Ovary (tissue), 9 donors: Measurements from ENCODE around the gene TNFRSF1B. TPM values are rescaled to one million over a fixed set of nuclear protein-coding genes. Genes with fewer than 3 reads are reported as not detected.

Experiments
- DNase-seq, 5 donors: peaks; one replicate each; pipeline ENCODE4 v3.0.0-alpha.2; 2019 to 2020
- H3K27ac ChIP-seq, 2 donors: fragments of 200-600 bp; one replicate each; pipeline versions ENCODE4 v1.5.1 to v1.8.0; 2019 to 2022
- H3K27me3 ChIP-seq: fragments of 200-600 bp; one replicate; pipeline ENCODE4 v1.8.0; 2022
- H3K36me3 ChIP-seq: fragments of 200-600 bp; sonication (generic); one replicate; pipeline ENCODE4 v1.5.1; 2019
- H3K4me1 ChIP-seq: one replicate; pipeline ENCODE4 v1.8.1; 2013; ENCODE audit warnings: mild to moderate bottlenecking, moderate library complexity; ENCODE audit not compliant: insufficient read depth
- H3K4me3 ChIP-seq: fragments of 200-600 bp; sonication (generic); one replicate; pipeline ENCODE4 v1.5.1; 2017
- H3K9me3 ChIP-seq, 2 donors: fragments of 200-600 bp in 1 of 2; sonication (generic) in 1 of 2; one replicate each; pipeline versions ENCODE4 v1.5.1 to v1.8.1; 2013 to 2019; ENCODE audit warnings: mild to moderate bottlenecking in 1 of 2, moderate library complexity in 1 of 2
- CTCF ChIP-seq, 3 donors: fragments of 450-650 bp in 2 of 3; fragments of 200-600 bp in 1 of 3; IDR thresholded peaks; one replicate each; pipeline versions ENCODE4 v1.5.1 to v1.8.0; 2016 to 2022; ENCODE audit warnings: antibody characterized with exemption in 3 of 3, mild to moderate bottlenecking in 1 of 3
- EP300 ChIP-seq: sonication (generic); formaldehyde crosslinking; IDR thresholded peaks from one replicate; pipeline ENCODE4 v1.6.1; 2017; ENCODE audit warnings: antibody characterized with exemption
- POLR2A ChIP-seq: fragments of 450-650 bp; IDR thresholded peaks from one replicate; pipeline ENCODE4 v1.6.1; 2017; ENCODE audit warnings: antibody characterized with exemption, mild to moderate bottlenecking, moderate library complexity
- WGBS, 3 donors: extraction: QIAGEN DNeasy Blood & Tissue Kit in 1 of 3; methylation state at CpG; one replicate each; pipeline versions ENCODE4 v1.1.5 to v1.1.7; 2013 to 2017; 5-methylcytosine and 5-hydroxymethylcytosine counted together
- intact Hi-C, 4 donors: fragments of 100-400 bp; cut with DNase I; formaldehyde crosslinking; loops; one replicate each; pipeline versions ENCODE4 v1.11.0 to v1.15.1; 2022 to 2023
- polyA plus RNA-seq, 2 donors: library from polyadenylated mRNA; stranded (reverse); fragments of 200-250 nt in 1 of 2; fragments of 350-450 nt in 1 of 2; fragmentation: Illumina TruSeq in 1 of 2; extraction: RNeasy Lipid Tissue Mini Kit (QIAGEN cat#74804) in 1 of 2; gene quantifications; one replicate each; pipeline ENCODE4 v1.2.3, GENCODE V29; 2013 to 2014
- total RNA-seq, 7 donors: library from RNA; depleted of rRNA in 2 of 7; stranded (reverse); fragments of >200 nt in 2 of 7; fragmentation: NEBNext Ultra II Directional in 3 of 7; extraction: Animal tissue kit (Norgen Biotek cat#: 25700) in 3 of 7; gene quantifications; one replicate each; pipeline versions ENCODE4 v1.1.0 to v1.2.4, GENCODE V29; 2016 to 2023
- donor health status: DM: no; HTN: no; CAD: no; lungs with moderate emphysema.
- donor health status: DM: no; HTN: no; CAD: no.
- donor health status: Bipolar disorder and iron deficiency.
- donor health status: DM: yes; HTN: yes; CAD: no.
- donor health status: DM: no; HTN: no; CAD: no.
- donor health status: DM: yes; HTN: yes; CAD: no.

TNFRSF1B gene
- total and polyA plus RNA-seq, 9 donors: 10.3 to 27.6 (median 18.7) TPM

GRCh38 chr1:12200208-12200607 is 33.4 kb downstream of the TNFRSF1B start:
- no peak for TF ChIP-seq EP300
- TF ChIP-seq CTCF (IDR thresholded peaks at IDR 0.05): no peak
- no peak for TF ChIP-seq POLR2A
- H3K36me3 ChIP-seq: no peaks in the 10 kb centered on the region
- 91 to 93% (median 92%) methylated on average over 7 of the region's 7 CpGs for WGBS, 3 donors

GRCh38 chr1:12201352-12202189 is 34.8 kb downstream of the TNFRSF1B start:
- Histone ChIP-seq H3K36me3 (no peaks in the 10 kb centered on the region), H3K4me3 (no peak overlapping the region), H3K9me3 (no peaks in the 10 kb centered on the region), H3K27me3 (no peaks in the 10 kb centered on the region), H3K27ac (no peak overlapping the region), H3K4me1 (no peaks in the 10 kb centered on the region)
- 92 to 94% (median 92%) methylated on average over 18 of the region's 18 CpGs for WGBS, 3 donors
- TF ChIP-seq POLR2A: no peak
- no peak for TF ChIP-seq CTCF (IDR thresholded peaks at IDR 0.05)
- no peak for TF ChIP-seq EP300
- intact Hi-C loops: loop anchor here in 2 of 4 donors (10.0 kb wide), 2 partner anchors 357 to 367 kb away; partner anchors contain the start of gene NPPA (in 1 of the 2)
- no peak for DNase-seq

More at GRCh38 chr1:12200208-12200607, 33.4 kb downstream of the TNFRSF1B start:
- no peak for DNase-seq
- H3K4me3 ChIP-seq: no peak overlapping the region
- no peaks in the 10 kb centered on the region for H3K27me3 ChIP-seq
- intact Hi-C loops: loop anchor here in 2 of 4 donors (10.0 kb wide), 2 partner anchors 355 to 365 kb away; partner anchors contain the start of gene NPPA (in 1 of the 2)
- H3K27ac ChIP-seq: no peak overlapping the region
- no peaks in the 10 kb centered on the region for H3K4me1 ChIP-seq
- no peaks in the 10 kb centered on the region for H3K9me3 ChIP-seq

- no peaks in the 10 kb centered on the region for H3K4me1 ChIP-seq
- no peaks in the 10 kb centered on the region for H3K9me3 ChIP-seq
- H3K27me3 ChIP-seq: no peaks in the 10 kb centered on the region
- H3K4me3 ChIP-seq: no peak overlapping the region
- no peak overlapping the region for H3K27ac ChIP-seq
- intact Hi-C loops: loop anchor here in 2 of 4 donors (10.0 kb wide), 2 partner anchors 357 to 367 kb away; partner anchors contain the start of gene NPPA (in 1 of the 2)
- no peak for DNase-seq
- WGBS, 3 donors: 87 to 88% (median 88%) methylated on average over 6 of the region's 6 CpGs
- no peaks in the 10 kb centered on the region for H3K36me3 ChIP-seq
- TF ChIP-seq POLR2A (no peak), CTCF (IDR thresholded peaks at IDR 0.05) (no peak), EP300 (no peak)
Observed at GRCh38 chr1:12202190-12202497, 35.4 kb downstream of the TNFRSF1B start.

GRCh38 chr1:12202577-12202976 is 35.8 kb downstream of the TNFRSF1B start:
- Histone ChIP-seq H3K27ac (no peak overlapping the region), H3K36me3 (no peaks in the 10 kb centered on the region), H3K27me3 (no peaks in the 10 kb centered on the region), H3K9me3 (no peaks in the 10 kb centered on the region), H3K4me3 (no peak overlapping the region), H3K4me1 (no peaks in the 10 kb centered on the region)
- intact Hi-C loops: loop anchor here in 2 of 4 donors (10.0 kb wide), 2 partner anchors 358 to 368 kb away; partner anchors contain the start of gene NPPA (in 1 of the 2)
- no peak for TF ChIP-seq POLR2A
- no peak for TF ChIP-seq CTCF (IDR thresholded peaks at IDR 0.05)
- TF ChIP-seq EP300: no peak
- 79 to 86% (median 82%) methylated on average over 4 of the region's 4 CpGs for WGBS, 3 donors
- no peak for DNase-seq
